Ovary (tissue), 3 donors: Measurements from ENCODE around the gene GRID2.

Experiments
- CTCF ChIP-seq, 3 donors: fragments of 450-650 bp in 2 of 3; fragments of 200-600 bp in 1 of 3; IDR thresholded peaks; one replicate each; pipeline versions ENCODE4 v1.5.1 to v1.8.0; 2016 to 2022; ENCODE audit warnings: antibody characterized with exemption in 3 of 3, mild to moderate bottlenecking in 1 of 3
- EP300 ChIP-seq: sonication (generic); formaldehyde crosslinking; IDR thresholded peaks from one replicate; pipeline ENCODE4 v1.6.1; 2017; ENCODE audit warnings: antibody characterized with exemption
- POLR2A ChIP-seq: fragments of 450-650 bp; IDR thresholded peaks from one replicate; pipeline ENCODE4 v1.6.1; 2017; ENCODE audit warnings: antibody characterized with exemption, mild to moderate bottlenecking, moderate library complexity
- donor health status: DM: no; HTN: no; CAD: no.

- TF ChIP-seq CTCF (IDR thresholded peaks at IDR 0.05) (no peak), POLR2A (no peak), EP300 (no peak)
These were observed 692.8 kb downstream of the GRID2 start for GRCh38 chr4:92996533-92996932.
